Measurements from ENCODE around the gene UBE2G1.
A peak's percentile ranks its signal among the peaks of the same experiment; 100 is the strongest.
"Not testable (repeated sequence)": the region's sequence is repeated elsewhere in the genome, so short reads cannot be mapped to it uniquely, and the experiment has no call there.

UBE2G1 gene

GRCh38 chr17:4295686-4296085, 70.8 kb downstream of the UBE2G1 start:
- DNase-seq: no peak

DNA sequence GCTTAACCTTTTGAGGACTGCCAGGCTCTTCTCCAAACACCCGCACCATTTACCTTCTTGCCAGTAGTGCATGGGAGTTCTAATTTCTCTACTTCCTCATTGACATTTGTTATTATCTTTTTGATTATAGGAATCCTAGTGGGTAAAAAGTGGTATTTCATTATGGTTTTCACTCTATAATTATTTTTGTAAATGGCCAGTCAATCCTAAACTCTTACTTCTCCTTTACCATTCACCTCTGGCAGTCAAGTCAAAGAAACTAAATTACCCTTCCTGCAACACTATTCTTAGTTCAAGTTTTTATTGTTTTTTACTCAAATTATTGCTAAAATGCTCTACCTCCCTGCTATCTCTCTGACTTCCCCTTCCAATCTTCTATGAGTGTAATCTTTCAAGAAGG, 72.9 kb downstream of the UBE2G1 start:
- DNase-seq: no peak

- no peak for DNase-seq
Observed at GRCh38 chr17:4287710-4288109, 78.8 kb downstream of the UBE2G1 start.

DNA sequence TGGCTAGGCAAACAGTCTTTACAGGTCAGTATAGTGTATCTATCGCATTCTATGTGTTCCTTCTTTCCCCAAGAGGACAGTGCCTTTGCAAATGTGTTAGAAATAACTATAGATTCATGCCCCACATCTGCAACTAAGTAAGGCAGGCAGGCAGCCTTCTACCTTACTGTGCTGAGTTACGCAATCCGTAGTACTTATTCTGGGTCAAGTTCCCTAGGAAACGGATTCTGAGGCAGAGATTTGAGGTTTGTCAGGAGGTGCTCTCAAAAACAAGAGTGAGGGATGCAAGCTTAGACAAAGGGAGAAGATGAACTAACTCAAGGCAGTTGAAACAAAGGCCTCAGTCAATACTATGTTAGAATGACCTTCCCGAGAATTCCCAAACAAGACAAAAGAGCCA, 90.0 kb downstream of the UBE2G1 start:
- DNase-seq: no peak

- DNase-seq: no peak
Observed at GRCh38 chr17:4272972-4273368, 93.5 kb downstream of the UBE2G1 start.

GRCh38 chr17:4272213-4272971, 94.1 kb downstream of the UBE2G1 start:
- DNase-seq: no peak

DNA sequence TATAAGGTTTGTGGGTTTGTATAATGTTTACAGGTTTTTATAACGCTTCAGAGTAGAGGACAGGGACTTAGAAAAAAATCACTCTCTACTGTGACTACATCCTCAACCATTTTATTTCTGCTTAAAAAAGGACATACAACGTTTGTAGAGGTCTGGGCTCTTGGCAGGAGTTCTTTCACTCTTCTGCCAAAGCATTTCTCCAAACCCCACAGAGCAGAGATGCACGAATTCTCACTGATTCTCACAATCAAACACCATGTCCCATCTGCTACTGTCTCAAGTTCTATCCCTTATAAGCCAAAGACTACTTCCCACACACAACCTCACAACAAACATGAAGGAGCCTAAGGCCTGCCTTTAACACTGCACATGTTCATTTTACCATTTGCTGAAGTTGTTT, 95.7 kb downstream of the UBE2G1 start:
- DNase-seq: no peak

- DNase-seq: no peak
Observed at GRCh38 chr17:4269915-4270314, 96.6 kb downstream of the UBE2G1 start.

GRCh38 chr17:4267402-4267801, 99.1 kb downstream of the UBE2G1 start:
- DNase-seq: no peak

- no peak for DNase-seq
Observed at GRCh38 chr17:4266550-4266949, 99.9 kb downstream of the UBE2G1 start.

DNA sequence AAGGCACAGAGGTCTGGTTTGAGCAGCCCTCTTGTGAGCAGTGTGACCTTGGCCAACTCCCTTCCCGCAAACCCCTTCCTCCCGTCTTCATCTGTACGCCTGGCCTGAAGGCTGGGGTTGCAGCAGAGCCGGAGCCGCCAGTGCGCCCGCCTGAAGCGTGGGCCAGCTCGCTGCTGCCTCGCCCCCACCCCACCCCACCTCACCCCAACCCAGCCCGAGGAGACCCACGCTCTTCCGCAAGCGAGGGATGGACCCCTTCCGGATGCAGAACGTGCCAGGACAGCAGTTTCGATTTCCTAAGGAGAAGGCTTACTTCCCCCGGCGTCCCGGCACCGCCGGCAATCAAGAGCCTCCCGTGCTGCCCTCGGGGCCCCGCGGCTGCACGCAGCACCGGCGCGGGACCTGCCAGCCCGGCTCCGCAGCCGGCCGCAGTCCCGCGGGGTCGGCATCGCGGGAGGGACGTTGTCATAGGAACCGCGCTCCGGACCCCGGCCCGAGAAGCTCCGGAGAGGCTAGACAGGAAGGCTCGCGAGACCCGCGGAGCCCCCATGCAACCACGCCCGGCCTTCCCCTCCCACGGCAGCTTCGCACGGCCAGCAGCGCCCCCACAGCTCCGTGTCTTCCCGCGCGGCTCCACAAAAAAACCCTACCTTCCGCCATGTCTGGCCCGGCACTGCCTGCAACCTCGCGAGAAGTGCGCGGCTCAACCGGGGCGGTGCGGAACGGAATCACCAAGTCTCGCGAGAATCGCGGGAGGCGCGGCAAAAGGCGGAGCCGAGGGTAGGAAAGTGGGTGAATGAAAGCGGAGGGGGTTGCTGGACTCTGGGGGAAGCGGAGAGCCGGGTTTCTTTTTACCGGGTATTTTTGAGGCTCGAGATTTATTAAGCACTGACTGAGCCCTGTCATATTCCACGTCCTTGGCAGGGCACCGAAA, 102.9 kb downstream of the UBE2G1 start, which contains the start of gene ANKFY1:
Gene ANKFY1, minus strand, starts transcription at position 698 of the 934 bp plus-strand sequence. Its CDS starts 38 bp downstream, at position 660.
- DNase-seq: peak; percentile 97

GRCh38 chr17:4262703-4263102, 103.8 kb downstream of the UBE2G1 start:
- no peak for DNase-seq

GRCh38 chr17:4261452-4261851, 105.0 kb downstream of the UBE2G1 start:
- DNase-seq: no peak

DNA sequence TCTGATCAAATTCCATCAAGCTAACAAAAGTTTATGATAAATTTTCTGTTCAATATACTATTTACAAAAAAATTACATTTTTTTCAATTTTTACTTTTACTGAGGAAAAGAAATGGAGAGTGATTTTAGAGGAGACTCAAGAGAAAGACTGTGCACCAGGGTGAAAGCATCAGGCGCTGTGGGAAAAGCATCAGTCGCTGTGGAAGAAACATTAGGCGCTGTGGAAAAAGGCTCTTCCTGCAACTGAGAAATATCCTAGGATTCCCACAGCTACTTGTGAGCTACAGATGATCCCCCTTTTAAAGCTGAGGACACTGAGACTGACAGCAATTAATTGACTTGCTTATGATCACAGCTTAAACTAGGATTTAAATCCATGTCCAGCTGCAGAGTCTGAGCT, 107.6 kb downstream of the UBE2G1 start:
- no peak for DNase-seq

DNA sequence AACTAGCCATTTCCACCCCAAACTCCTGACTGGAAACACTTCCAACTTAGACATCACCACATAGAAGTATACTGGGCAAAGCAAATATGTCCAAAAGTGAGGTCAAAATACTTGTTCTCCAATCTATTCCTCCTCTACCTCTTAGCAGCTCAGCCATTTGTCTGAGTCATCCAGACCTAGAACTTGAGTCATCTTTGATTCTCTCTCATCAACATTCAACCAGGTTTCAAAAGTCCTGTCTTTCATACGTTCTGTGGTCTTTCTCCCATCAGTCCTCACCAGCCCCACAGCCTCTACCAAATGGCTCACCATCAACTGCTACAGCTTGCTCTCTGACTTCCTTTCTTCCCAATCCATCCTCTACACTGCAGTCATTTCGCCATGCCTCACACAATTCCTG, 109.5 kb downstream of the UBE2G1 start:
- DNase-seq: peak; percentile 40

DNA sequence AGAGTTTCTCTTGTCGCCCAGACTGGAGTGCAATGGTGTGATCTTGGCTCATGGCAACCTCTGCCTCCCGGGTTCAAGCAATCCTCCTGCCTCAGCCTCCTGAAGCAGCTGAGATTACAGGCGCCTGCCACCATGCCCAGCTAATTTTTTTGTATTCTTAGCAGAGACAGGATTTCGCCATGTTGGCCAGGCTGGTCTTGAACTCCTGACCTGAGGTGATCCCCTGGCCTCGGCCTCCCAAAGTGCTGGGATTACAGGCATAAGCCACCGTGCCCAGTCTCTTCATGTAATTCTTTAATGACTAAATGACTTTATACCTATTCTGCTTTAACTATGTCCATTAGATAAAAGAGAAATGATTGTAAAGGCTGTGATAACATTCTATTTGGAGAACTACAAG, 111.2 kb downstream of the UBE2G1 start:
- DNase-seq: not testable (repeated sequence)

DNA sequence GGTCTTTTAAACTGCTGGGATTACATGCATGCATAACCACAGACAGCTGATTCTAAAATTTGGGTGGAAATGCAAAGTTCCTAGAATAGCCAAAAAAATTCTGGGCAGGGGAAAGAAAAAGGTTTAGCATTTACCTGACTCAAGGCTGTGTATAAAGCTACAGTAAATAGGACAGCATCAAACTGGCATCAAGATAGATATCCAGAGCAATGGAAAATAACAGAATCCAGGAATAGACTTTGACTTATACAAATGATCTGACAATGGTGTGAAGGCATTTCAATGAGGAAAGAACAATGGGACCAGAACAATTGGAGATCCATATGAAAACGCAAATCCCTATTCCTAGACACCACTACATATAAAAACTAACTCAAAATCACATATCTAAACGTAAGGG, 115.6 kb downstream of the UBE2G1 start:
- no peak for DNase-seq

- peak; percentile 24 for DNase-seq
Observed at GRCh38 chr17:4249452-4250029, 116.9 kb downstream of the UBE2G1 start.

GRCh38 chr17:4248504-4249277, 117.8 kb downstream of the UBE2G1 start:
- DNase-seq: no peak

- no peak for DNase-seq
Observed at GRCh38 chr17:4247971-4248388, 118.5 kb downstream of the UBE2G1 start.

- DNase-seq: no peak
Observed at GRCh38 chr17:4247361-4247970, 119.0 kb downstream of the UBE2G1 start.

- no peak for DNase-seq
Observed at GRCh38 chr17:4246674-4247073, 119.8 kb downstream of the UBE2G1 start.
